ENCODE measurements around the gene FGGY.

The FGGY gene

GRCh38 chr1:59329412-59330053 is 32.6 kb downstream of the FGGY start:
- H3K4me3 ChIP-seq (ENCODE audit: insufficient read depth, low read length, poor library complexity, severe bottlenecking) = no peak overlapping the region
- no peaks in the 10 kb centered on the region for H3F3A ChIP-seq (ENCODE audit: insufficient read depth)
- no peak overlapping the region for H3K27ac ChIP-seq (ENCODE audit: low read depth, low read length)
- H3K9ac ChIP-seq (ENCODE audit: low read length) = no peak overlapping the region
- TF ChIP-seq CTCF (IDR thresholded peaks at IDR 0.05; ENCODE audit: insufficient read depth, low read length, poor library complexity, severe bottlenecking) (no peak), EZH2phosphoT487 (conservative IDR thresholded peaks at IDR 0.05; ENCODE audit: low read length) (no peak)
- H3K9me3 ChIP-seq (ENCODE audit: insufficient read depth, low read length) = no peaks in the 10 kb centered on the region
- no peaks in the 10 kb centered on the region for H3K9me2 ChIP-seq (replicated peaks; ENCODE audit: insufficient read depth, low read length)
- H3K79me2 ChIP-seq (ENCODE audit: insufficient read depth, low read length) = no peaks in the 10 kb centered on the region
- no peak overlapping the region for H2AFZ ChIP-seq (ENCODE audit: low read depth, low read length, severe bottlenecking)
- H3K27me3 ChIP-seq (ENCODE audit: low read length) = no peaks in the 10 kb centered on the region
- no peaks in the 10 kb centered on the region for H4K20me1 ChIP-seq (ENCODE audit: low read depth, low read length)
- H3K36me3 ChIP-seq (ENCODE audit: low read length) = no peaks in the 10 kb centered on the region
- no peak overlapping the region for H3K4me2 ChIP-seq (ENCODE audit: low read depth, low read length, poor library complexity, severe bottlenecking)

GRCh38 chr1:59331686-59332620 is 35.1 kb downstream of the FGGY start:
- no peak overlapping the region for H3K4me3 ChIP-seq (ENCODE audit: insufficient read depth, low read length, poor library complexity, severe bottlenecking)
- H3K27me3 ChIP-seq (ENCODE audit: low read length) = no peaks in the 10 kb centered on the region
- H3K36me3 ChIP-seq (ENCODE audit: low read length) = no peaks in the 10 kb centered on the region
- no peaks in the 10 kb centered on the region for H4K20me1 ChIP-seq (ENCODE audit: low read depth, low read length)
- no peak overlapping the region for H3K4me2 ChIP-seq (ENCODE audit: low read depth, low read length, poor library complexity, severe bottlenecking)
- no peak overlapping the region for H2AFZ ChIP-seq (ENCODE audit: low read depth, low read length, severe bottlenecking)
- no peaks in the 10 kb centered on the region for H3K9me3 ChIP-seq (ENCODE audit: insufficient read depth, low read length)
- no peak for TF ChIP-seq EZH2phosphoT487 (conservative IDR thresholded peaks at IDR 0.05; ENCODE audit: low read length)
- TF ChIP-seq CTCF (IDR thresholded peaks at IDR 0.05; ENCODE audit: insufficient read depth, low read length, poor library complexity, severe bottlenecking) = no peak
- no peaks in the 10 kb centered on the region for H3F3A ChIP-seq (ENCODE audit: insufficient read depth)
- no peak overlapping the region for H3K9ac ChIP-seq (ENCODE audit: low read length)
- H3K9me2 ChIP-seq (replicated peaks; ENCODE audit: insufficient read depth, low read length) = no peaks in the 10 kb centered on the region
- no peak overlapping the region for H3K27ac ChIP-seq (ENCODE audit: low read depth, low read length)
- H3K79me2 ChIP-seq (ENCODE audit: insufficient read depth, low read length) = no peaks in the 10 kb centered on the region

- Histone ChIP-seq H3K27me3 (ENCODE audit: low read length) (no peaks in the 10 kb centered on the region), H3K4me2 (ENCODE audit: low read depth, low read length, poor library complexity, severe bottlenecking) (no peak overlapping the region), H3K79me2 (ENCODE audit: insufficient read depth, low read length) (no peaks in the 10 kb centered on the region), H3F3A (ENCODE audit: insufficient read depth) (no peaks in the 10 kb centered on the region), H4K20me1 (ENCODE audit: low read depth, low read length) (no peaks in the 10 kb centered on the region), H3K9me2 (replicated peaks; ENCODE audit: insufficient read depth, low read length) (no peaks in the 10 kb centered on the region), H3K4me3 (ENCODE audit: insufficient read depth, low read length, poor library complexity, severe bottlenecking) (no peak overlapping the region), H2AFZ (ENCODE audit: low read depth, low read length, severe bottlenecking) (no peak overlapping the region), H3K9ac (ENCODE audit: low read length) (no peak overlapping the region), H3K9me3 (ENCODE audit: insufficient read depth, low read length) (no peaks in the 10 kb centered on the region), H3K27ac (ENCODE audit: low read depth, low read length) (no peak overlapping the region), H3K36me3 (ENCODE audit: low read length) (no peaks in the 10 kb centered on the region)
- no peak for TF ChIP-seq CTCF (IDR thresholded peaks at IDR 0.05; ENCODE audit: insufficient read depth, low read length, poor library complexity, severe bottlenecking)
- no peak for TF ChIP-seq EZH2phosphoT487 (conservative IDR thresholded peaks at IDR 0.05; ENCODE audit: low read length)
Observed at GRCh38 chr1:59332983-59333382, 36.1 kb downstream of the FGGY start.
